Measurements from ENCODE around the gene NCCRP1. TPM values are rescaled to one million over a fixed set of nuclear protein-coding genes. Genes with fewer than 3 reads are reported as not detected.

NCCRP1 gene
- total RNA-seq, 1 donor from 2014 or later = not detected

- DNase-seq = no peak
- intact Hi-C loops (cut with micrococcal nuclease) = no loop called here
- H3K27ac ChIP-seq (replicated peaks) = no peak overlapping the region
- no peaks in the 10 kb centered on the region for H3K36me3 ChIP-seq
- TF ChIP-seq CTCF (IDR thresholded peaks at IDR 0.05; ENCODE audit: borderline replicate concordance) = no peak
- no peaks in the 10 kb centered on the region for H3K27me3 ChIP-seq (ENCODE audit: low read depth)
- no peak overlapping the region for H3K4me3 ChIP-seq
- peaks cover 29% of the 10 kb centered on the region for H3K4me1 ChIP-seq
- no peaks in the 10 kb centered on the region for H3K9me3 ChIP-seq (replicated peaks)
Measured at GRCh38 chr19:39160889-39161672, 35.7 kb upstream of the NCCRP1 start.

- no peak for TF ChIP-seq CTCF (IDR thresholded peaks at IDR 0.05; ENCODE audit: borderline replicate concordance)
- Histone ChIP-seq H3K4me3 (no peak overlapping the region), H3K27me3 (ENCODE audit: low read depth) (no peaks in the 10 kb centered on the region), H3K36me3 (no peaks in the 10 kb centered on the region), H3K9me3 (replicated peaks) (no peaks in the 10 kb centered on the region), H3K4me1 (peaks cover 29% of the 10 kb centered on the region), H3K27ac (replicated peaks) (no peak overlapping the region)
- intact Hi-C loops (cut with micrococcal nuclease) = no loop called here
- no peak for DNase-seq
Measured at GRCh38 chr19:39162441-39163043, 34.2 kb upstream of the NCCRP1 start.

- no peaks in the 10 kb centered on the region for H3K27me3 ChIP-seq (ENCODE audit: low read depth)
- H3K4me1 ChIP-seq = peaks cover 21% of the 10 kb centered on the region
- TF ChIP-seq CTCF (IDR thresholded peaks at IDR 0.05; ENCODE audit: borderline replicate concordance) = no peak
- no peak overlapping the region for H3K4me3 ChIP-seq
- H3K36me3 ChIP-seq = no peaks in the 10 kb centered on the region
- intact Hi-C loops (cut with micrococcal nuclease) = no loop called here
- DNase-seq = no peak
- no peaks in the 10 kb centered on the region for H3K9me3 ChIP-seq (replicated peaks)
- H3K27ac ChIP-seq (replicated peaks) = no peak overlapping the region
Measured at GRCh38 chr19:39163621-39164020, 33.1 kb upstream of the NCCRP1 start.

- no peak overlapping the region for H3K27ac ChIP-seq (replicated peaks)
- intact Hi-C loops (cut with micrococcal nuclease) = no loop called here
Measured at GRCh38 chr19:39164289-39164688, 32.5 kb upstream of the NCCRP1 start.

GRCh38 chr19:39165857-39166256 lies 30.9 kb upstream of the NCCRP1 start:
- H3K27me3 ChIP-seq (ENCODE audit: low read depth) = no peaks in the 10 kb centered on the region
- peaks cover 21% of the 10 kb centered on the region for H3K4me1 ChIP-seq
- no peaks in the 10 kb centered on the region for H3K9me3 ChIP-seq (replicated peaks)
- DNase-seq = no peak
- no peak for TF ChIP-seq CTCF (IDR thresholded peaks at IDR 0.05; ENCODE audit: borderline replicate concordance)
- no peak overlapping the region for H3K27ac ChIP-seq (replicated peaks)
- intact Hi-C loops (cut with micrococcal nuclease) = no loop called here
- H3K36me3 ChIP-seq = peaks cover 7% of the 10 kb centered on the region
- no peak overlapping the region for H3K4me3 ChIP-seq

More at GRCh38 chr19:39164289-39164688, 32.5 kb upstream of the NCCRP1 start:
- H3K36me3 ChIP-seq = no peaks in the 10 kb centered on the region
- H3K27me3 ChIP-seq (ENCODE audit: low read depth) = no peaks in the 10 kb centered on the region
- no peak overlapping the region for H3K4me3 ChIP-seq
- H3K4me1 ChIP-seq = peaks cover 21% of the 10 kb centered on the region
- H3K9me3 ChIP-seq (replicated peaks) = no peaks in the 10 kb centered on the region
- DNase-seq = no peak
- TF ChIP-seq CTCF (IDR thresholded peaks at IDR 0.05; ENCODE audit: borderline replicate concordance) = no peak

Data from left ventricle myocardium inferior (tissue), 1 donor.